ENCODE results near the gene MAD1L1. TPM values are rescaled to one million over a fixed set of nuclear protein-coding genes. Genes with fewer than 3 reads are reported as not detected.
"Not testable (repeated sequence)": the region's sequence is repeated elsewhere in the genome, so short reads cannot be mapped to it uniquely, and the experiment has no call there.

MAD1L1 gene
- total RNA-seq, 2 donors from 2014 or later, result 59.1 to 61.4 TPM

- DNase-seq, result no peak
- peaks cover 9% of the 10 kb centered on the region for H3K9me3 ChIP-seq (ENCODE audit: control insufficient read depth, low read length)
- TF ChIP-seq CTCF (conservative IDR thresholded peaks at IDR 0.05), result no peak
- H3K9ac ChIP-seq (ENCODE audit: extremely low read depth, low read length, poor library complexity, severe bottlenecking), result no peak overlapping the region
- no peaks in the 10 kb centered on the region for H3K4me1 Mint-ChIP-seq
- H3K36me3 Mint-ChIP-seq (ENCODE audit: low read depth), result peaks cover 46% of the 10 kb centered on the region
- no peak overlapping the region for H3K4me3 ChIP-seq (ENCODE audit: low read length)
- H3K9me3 Mint-ChIP-seq, result peaks cover 22% of the 10 kb centered on the region
- H3K27ac Mint-ChIP-seq, result no peak overlapping the region
- no peak overlapping the region for H3K4me3 Mint-ChIP-seq
- H3K36me3 ChIP-seq (ENCODE audit: control insufficient read depth, insufficient read depth, low read length), result peaks cover 16% of the 10 kb centered on the region
- H3K27ac ChIP-seq (ENCODE audit: low read depth, low read length), result no peak overlapping the region
- no peaks in the 10 kb centered on the region for H3K27me3 Mint-ChIP-seq (ENCODE audit: insufficient read depth)
- H3K27me3 ChIP-seq (ENCODE audit: control insufficient read depth, insufficient read depth, low read length, poor library complexity, severe bottlenecking), result no peaks in the 10 kb centered on the region
- 91 to 93% methylated on average over 25 to 31 of the region's 31 CpGs for WGBS, 2 experiments (ENCODE audit: insufficient coverage in 1 of 2, insufficient read length in 1 of 2)
- no peaks in the 10 kb centered on the region for H3K4me1 ChIP-seq (ENCODE audit: control insufficient read depth, insufficient read depth, low read length)
Observed at GRCh38 chr7:1978656-1979590, 253.8 kb downstream of the MAD1L1 start.

- 94 to 98% methylated on average over 10 to 15 of the region's 15 CpGs for WGBS, 2 experiments (ENCODE audit: insufficient coverage in 1 of 2, insufficient read length in 1 of 2)
- H3K27ac Mint-ChIP-seq, result no peak overlapping the region
- Histone ChIP-seq H3K4me1 (ENCODE audit: control insufficient read depth, insufficient read depth, low read length) (no peaks in the 10 kb centered on the region), H3K27me3 (ENCODE audit: control insufficient read depth, insufficient read depth, low read length, poor library complexity, severe bottlenecking) (no peaks in the 10 kb centered on the region), H3K4me3 (ENCODE audit: low read length) (no peak overlapping the region), H3K36me3 (ENCODE audit: control insufficient read depth, insufficient read depth, low read length) (peaks cover 16% of the 10 kb centered on the region), H3K27ac (ENCODE audit: low read depth, low read length) (no peak overlapping the region), H3K9me3 (ENCODE audit: control insufficient read depth, low read length) (peaks cover 9% of the 10 kb centered on the region), H3K9ac (ENCODE audit: extremely low read depth, low read length, poor library complexity, severe bottlenecking) (no peak overlapping the region)
- no peaks in the 10 kb centered on the region for H3K4me1 Mint-ChIP-seq
- peaks cover 22% of the 10 kb centered on the region for H3K9me3 Mint-ChIP-seq
- peaks cover 49% of the 10 kb centered on the region for H3K36me3 Mint-ChIP-seq (ENCODE audit: low read depth)
- H3K4me3 Mint-ChIP-seq, result no peak overlapping the region
- TF ChIP-seq CTCF (conservative IDR thresholded peaks at IDR 0.05), result no peak
- no peaks in the 10 kb centered on the region for H3K27me3 Mint-ChIP-seq (ENCODE audit: insufficient read depth)
- DNase-seq, result no peak
Observed at GRCh38 chr7:1977876-1978441, 254.8 kb downstream of the MAD1L1 start.

GRCh38 chr7:1977059-1977875 lies 255.5 kb downstream of the MAD1L1 start:
- Histone ChIP-seq H3K4me3 (ENCODE audit: low read length) (no peak overlapping the region), H3K4me1 (ENCODE audit: control insufficient read depth, insufficient read depth, low read length) (no peaks in the 10 kb centered on the region), H3K36me3 (ENCODE audit: control insufficient read depth, insufficient read depth, low read length) (peaks cover 16% of the 10 kb centered on the region), H3K9ac (ENCODE audit: extremely low read depth, low read length, poor library complexity, severe bottlenecking) (no peak overlapping the region), H3K9me3 (ENCODE audit: control insufficient read depth, low read length) (peaks cover 9% of the 10 kb centered on the region), H3K27ac (ENCODE audit: low read depth, low read length) (no peak overlapping the region), H3K27me3 (ENCODE audit: control insufficient read depth, insufficient read depth, low read length, poor library complexity, severe bottlenecking) (no peaks in the 10 kb centered on the region)
- Mint-ChIP-seq H3K4me1 (no peaks in the 10 kb centered on the region), H3K9me3 (peaks cover 22% of the 10 kb centered on the region), H3K36me3 (ENCODE audit: low read depth) (peaks cover 51% of the 10 kb centered on the region), H3K27me3 (ENCODE audit: insufficient read depth) (no peaks in the 10 kb centered on the region), H3K27ac (no peak overlapping the region), H3K4me3 (no peak overlapping the region)
- DNase-seq, result no peak
- no peak for TF ChIP-seq CTCF (conservative IDR thresholded peaks at IDR 0.05)
- WGBS, 2 experiments (ENCODE audit: insufficient coverage in 1 of 2, insufficient read length in 1 of 2), result 93 to 94% methylated on average over 15 to 44 of the region's 44 CpGs

- H3K27ac ChIP-seq (ENCODE audit: low read depth, low read length); H3K9me3 ChIP-seq (ENCODE audit: control insufficient read depth, low read length); H3K27me3 Mint-ChIP-seq (ENCODE audit: insufficient read depth); H3K9ac ChIP-seq (ENCODE audit: extremely low read depth, low read length, poor library complexity, severe bottlenecking); H3K4me3 Mint-ChIP-seq; H3K27me3 ChIP-seq (ENCODE audit: control insufficient read depth, insufficient read depth, low read length, poor library complexity, severe bottlenecking); H3K4me1 ChIP-seq (ENCODE audit: control insufficient read depth, insufficient read depth, low read length); H3K4me3 ChIP-seq (ENCODE audit: low read length); H3K27ac Mint-ChIP-seq; H3K4me1 Mint-ChIP-seq; DNase-seq: not testable (repeated sequence)
- peaks cover 16% of the 10 kb centered on the region for H3K36me3 ChIP-seq (ENCODE audit: control insufficient read depth, insufficient read depth, low read length)
- peaks cover 22% of the 10 kb centered on the region for H3K9me3 Mint-ChIP-seq
- peaks cover 54% of the 10 kb centered on the region for H3K36me3 Mint-ChIP-seq (ENCODE audit: low read depth)
- 93 to 95% methylated on average over 8 of the region's 8 CpGs for WGBS, 2 experiments (ENCODE audit: insufficient coverage in 1 of 2, insufficient read length in 1 of 2)
Observed at GRCh38 chr7:1976521-1976920, 256.2 kb downstream of the MAD1L1 start.

Data from endodermal cell (in vitro differentiated cells).